ENCODE measurements around the gene ADAM10. TPM values are rescaled to one million over a fixed set of nuclear protein-coding genes. Genes with fewer than 3 reads are reported as not detected.
A peak's percentile ranks its signal among the peaks of the same experiment; 100 is the strongest.
"Not testable (repeated sequence)": the region's sequence is repeated elsewhere in the genome, so short reads cannot be mapped to it uniquely, and the experiment has no call there.

ADAM10 gene
- total RNA-seq: 10 to 100 TPM; 79.8 to 84.8 TPM
- long read RNA-seq, full-length matches to known transcripts: 29 of 54 reads
- long read RNA-seq, partial matches to known transcripts: 20 of 54 reads
- long read RNA-seq, other reads (novel, unspliced or antisense): 5 of 54 reads

DNA sequence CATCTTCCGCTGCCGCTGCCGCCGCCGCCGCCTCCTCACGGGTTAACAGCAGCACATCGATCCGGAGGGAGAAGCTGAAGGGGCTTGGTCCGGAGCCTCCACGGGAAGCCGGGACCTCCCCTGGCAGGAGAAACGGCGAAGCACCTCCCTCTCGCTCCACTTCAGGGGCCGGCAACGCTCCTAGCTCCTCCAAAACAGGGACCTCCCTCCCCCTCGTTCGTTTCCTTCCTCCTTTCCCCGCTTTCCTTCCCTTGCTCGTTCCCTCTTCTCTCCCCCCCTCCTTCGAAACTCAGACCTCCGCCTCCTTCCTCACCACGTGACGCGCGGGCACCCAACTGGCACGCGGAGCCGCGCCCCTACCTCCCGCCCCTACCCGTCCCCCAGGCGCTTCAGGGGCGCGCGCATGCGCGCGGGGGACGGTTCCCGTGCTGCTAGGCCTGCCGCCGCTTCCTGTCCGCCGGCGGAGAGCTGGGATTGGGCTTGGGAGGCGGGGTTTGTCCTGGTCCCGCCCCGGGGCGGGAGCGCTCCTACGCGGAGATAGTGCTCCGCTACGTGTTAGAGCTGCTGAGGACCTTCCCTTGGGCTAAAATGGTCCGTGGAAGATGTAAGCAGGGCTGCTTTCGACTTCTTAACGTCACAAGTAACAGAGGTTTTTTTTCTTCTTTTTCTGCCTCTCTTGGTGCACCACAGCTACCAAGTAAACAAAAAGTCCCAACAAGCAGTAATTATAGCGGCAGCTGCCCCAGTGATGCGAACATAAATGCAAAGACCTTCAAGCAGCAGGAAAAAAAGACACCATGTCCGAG, at the start of gene ADAM10:
TSS of gene ADAM10 (minus strand) at position 176 of the 806 bp plus-strand sequence. CDS start at position 3, 173 bp downstream.
- intact Hi-C loops (cut with DNase I): loop anchor here in 1 of 2 donors (2.0 to 10.0 kb wide), 2 partner anchors 21 to 315 kb away; partner anchors contain the start of genes LIPC and MINDY2
- DNase-seq (peak; percentile 99), ATAC-seq (peak; percentile 97 to 98)

DNA sequence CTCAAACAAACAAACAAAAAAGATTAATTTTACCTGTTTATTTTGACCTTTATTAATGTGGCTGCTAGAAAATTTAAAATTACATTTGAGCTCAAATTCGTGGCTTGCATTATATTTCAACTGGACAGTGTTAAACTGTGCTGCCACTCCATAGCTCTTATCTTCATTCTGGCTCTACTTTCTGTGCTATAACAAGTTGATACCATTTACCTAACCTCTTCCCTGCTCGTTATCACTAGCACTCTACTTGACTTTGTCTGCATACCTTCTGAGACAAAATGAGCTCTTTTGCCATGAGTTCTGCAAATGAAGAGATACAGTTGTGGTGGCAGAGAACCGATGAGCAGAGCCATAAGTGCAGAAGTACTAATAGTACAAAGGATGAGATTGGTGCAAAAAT, 48.0 kb upstream of the ADAM10 start:
- DNase-seq: no peak
- intact Hi-C loops (cut with DNase I): no loop called here
- no peak for ATAC-seq

DNA sequence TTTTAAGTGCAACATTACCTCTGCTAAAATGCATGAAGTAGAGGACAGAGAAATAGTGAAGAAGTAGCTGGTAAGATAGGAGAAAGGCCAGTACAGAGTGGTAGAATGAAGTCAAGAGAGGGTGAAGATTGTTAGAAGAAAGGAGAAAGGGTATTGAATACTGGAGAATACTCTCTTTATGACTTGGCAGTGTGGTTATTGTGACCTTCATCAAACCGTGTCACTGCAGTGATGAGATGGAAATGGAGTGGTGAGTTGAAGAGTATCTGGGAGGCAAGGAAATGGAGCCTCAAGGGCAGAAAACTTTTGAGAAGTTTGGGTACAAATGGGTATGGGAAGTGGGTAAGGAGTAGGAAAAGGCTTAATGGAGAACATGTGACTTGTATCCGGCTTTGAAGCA, 46.3 kb upstream of the ADAM10 start:
- intact Hi-C loops (cut with DNase I): no loop called here
- DNase-seq (no peak), ATAC-seq (no peak)

DNA sequence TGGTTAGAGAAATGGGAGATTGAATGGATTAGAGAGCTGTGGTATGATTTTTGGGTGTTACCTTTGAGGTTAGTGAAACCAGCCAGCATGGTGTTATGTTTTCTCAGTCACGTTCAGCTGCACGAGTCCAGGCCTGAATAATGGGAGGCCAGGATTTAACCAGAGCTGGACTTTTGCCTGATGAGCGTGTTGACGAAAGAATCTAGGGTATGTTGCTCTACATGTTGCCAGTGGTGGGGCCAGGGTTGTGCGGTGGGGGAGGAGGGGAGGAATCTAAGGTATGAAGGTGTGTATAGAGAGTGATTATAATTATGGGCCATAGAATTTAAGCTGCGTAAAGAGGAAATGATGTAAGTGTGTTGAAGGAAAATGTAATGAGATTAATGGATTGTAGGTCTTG, 44.4 kb upstream of the ADAM10 start:
- intact Hi-C loops (cut with DNase I): no loop called here
- DNase-seq: no peak
- ATAC-seq: peak; percentile 34 to 71

DNA sequence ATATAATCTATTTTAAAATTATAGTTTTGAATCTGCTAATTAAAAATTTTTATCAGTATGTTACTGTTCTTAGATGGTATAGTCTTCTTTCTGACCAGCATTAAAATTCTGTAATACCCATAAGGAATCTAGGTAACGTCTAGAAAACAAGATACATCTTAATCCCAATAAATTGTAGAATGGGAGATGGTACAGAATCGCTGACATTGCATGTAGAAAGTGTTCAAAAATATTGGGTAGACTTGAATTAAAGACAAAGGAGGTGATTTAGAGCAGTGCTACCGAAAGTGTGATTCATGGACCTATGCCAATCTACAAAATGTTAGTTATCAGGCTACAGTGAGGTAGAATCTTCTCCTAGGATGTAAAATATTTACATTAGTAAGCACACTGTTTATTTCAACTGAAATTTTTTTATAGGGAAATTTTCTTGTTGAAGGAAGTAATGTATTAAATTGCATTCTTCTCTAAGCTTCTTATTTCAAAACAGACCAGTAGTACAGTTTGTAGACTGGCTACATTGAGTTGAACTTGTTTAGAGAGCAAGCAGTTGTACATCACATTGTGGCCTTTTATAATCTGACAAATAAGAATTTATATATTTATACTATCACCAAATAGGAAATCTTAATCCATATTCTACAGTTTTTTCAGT, 38.7 kb upstream of the ADAM10 start:
- DNase-seq: no peak
- ATAC-seq: no peak
- intact Hi-C loops (cut with DNase I): no loop called here

- ATAC-seq: no peak
- intact Hi-C loops (cut with DNase I): no loop called here
- DNase-seq: no peak
Observed at GRCh38 chr15:58785355-58785754, 35.8 kb upstream of the ADAM10 start.

GRCh38 chr15:58779554-58779953, 30.0 kb upstream of the ADAM10 start:
- intact Hi-C loops (cut with DNase I): no loop called here
- DNase-seq: no peak
- ATAC-seq: peak in 1 of 2 donors; percentile 80

- ATAC-seq (no peak), DNase-seq (no peak)
- intact Hi-C loops (cut with DNase I): no loop called here
Observed at GRCh38 chr15:58777107-58777506, 27.6 kb upstream of the ADAM10 start.

DNA sequence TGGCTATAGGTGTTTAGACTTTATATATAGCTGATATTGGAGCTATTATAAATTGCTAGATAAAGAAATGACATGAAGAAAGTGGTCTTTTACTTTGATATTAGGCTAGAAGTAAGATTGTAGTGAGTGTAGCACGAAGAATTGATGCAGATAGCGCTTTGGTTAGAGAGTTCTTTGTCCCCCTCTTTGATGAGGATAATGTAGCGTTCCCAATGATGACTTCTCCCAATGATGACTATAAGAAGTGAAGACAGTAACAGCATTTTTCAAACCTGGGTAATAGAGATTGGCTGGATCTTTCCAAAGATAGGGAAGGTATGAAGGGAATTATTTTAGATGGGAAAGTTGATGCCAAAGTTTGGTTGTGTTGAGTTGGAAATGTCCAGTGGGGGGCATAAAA, 25.9 kb upstream of the ADAM10 start:
- ATAC-seq: no peak
- intact Hi-C loops (cut with DNase I): no loop called here

DNA sequence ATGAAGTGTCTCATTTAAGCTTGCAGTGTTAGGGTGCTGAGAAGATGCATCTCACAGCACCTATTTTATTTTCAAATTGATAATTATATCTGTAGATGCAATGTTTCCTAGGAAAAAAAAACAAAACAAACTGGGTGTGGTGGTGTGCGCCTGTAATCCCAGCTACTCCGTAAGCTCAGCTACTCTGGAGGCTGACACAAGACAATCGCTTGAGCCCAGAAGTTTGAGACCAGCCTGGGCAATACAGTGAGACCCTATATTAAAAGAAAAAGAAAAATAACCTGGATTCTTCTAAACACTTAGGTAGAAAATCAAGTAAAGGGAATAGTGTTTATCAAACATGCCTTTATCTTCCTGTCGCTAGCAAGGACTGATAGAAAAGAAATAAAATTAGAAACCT, 23.5 kb upstream of the ADAM10 start:
- DNase-seq: no peak

More for the DNA sequence above, 25.9 kb upstream of the ADAM10 start:
- DNase-seq: no peak

GRCh38 chr15:58771621-58772250, 22.2 kb upstream of the ADAM10 start:
- DNase-seq (peak; percentile 66), ATAC-seq (peak; percentile 31 to 52)
- intact Hi-C loops (cut with DNase I): loop anchor here in 1 of 2 donors (2.0 kb wide), 1 partner anchor 23 kb away; the partner anchor contains the start of gene ADAM10

More for the DNA sequence above, 23.5 kb upstream of the ADAM10 start:
- intact Hi-C loops (cut with DNase I): no loop called here
- no peak for ATAC-seq

DNA sequence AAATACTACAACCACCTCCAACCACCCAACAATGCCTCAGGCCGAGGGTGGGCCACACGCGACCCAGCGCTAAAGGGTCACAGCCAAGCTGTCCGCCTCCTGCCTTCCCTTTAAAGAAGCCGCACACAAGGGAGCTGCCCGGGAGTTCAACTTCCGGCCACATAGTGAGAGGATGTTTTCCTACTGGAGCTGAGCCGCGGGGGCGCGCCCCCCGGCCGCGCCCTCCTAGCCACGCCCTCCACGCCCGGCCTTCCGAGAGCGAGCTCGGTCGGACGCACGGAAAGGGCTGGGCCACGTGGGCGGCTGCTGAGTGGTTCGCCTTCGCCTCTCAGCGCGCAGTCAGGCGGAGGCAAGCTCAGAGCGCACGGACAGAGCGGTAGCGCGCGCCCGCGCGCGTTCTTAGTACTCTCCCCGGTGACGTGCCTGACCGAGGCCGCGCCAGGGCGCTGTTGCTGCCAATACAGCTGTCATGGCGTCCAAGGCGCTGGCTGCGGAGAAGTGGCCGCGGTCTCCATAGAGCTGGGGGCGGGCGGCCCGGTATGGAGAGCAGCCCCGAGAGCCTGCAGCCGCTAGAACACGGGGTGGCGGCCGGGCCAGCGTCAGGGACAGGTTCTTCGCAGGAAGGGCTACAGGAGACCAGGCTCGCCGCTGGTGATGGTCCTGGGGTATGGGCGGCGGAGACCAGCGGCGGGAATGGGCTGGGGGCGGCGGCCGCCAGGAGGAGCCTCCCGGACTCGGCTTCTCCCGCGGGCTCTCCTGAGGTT, 21.5 kb upstream of the ADAM10 start, which contains the start of gene MINDY2:
TSS of gene MINDY2 (plus strand) at position 446 of the 764 bp plus-strand sequence. CDS start at position 540, 94 bp downstream.
- ATAC-seq: peak; percentile 97 to 99
- peak; percentile 99 for DNase-seq
- intact Hi-C loops (cut with DNase I): loop anchor here in 1 of 2 donors (2.0 kb wide), 1 partner anchor 22 kb away; the partner anchor contains the start of gene ADAM10

DNA sequence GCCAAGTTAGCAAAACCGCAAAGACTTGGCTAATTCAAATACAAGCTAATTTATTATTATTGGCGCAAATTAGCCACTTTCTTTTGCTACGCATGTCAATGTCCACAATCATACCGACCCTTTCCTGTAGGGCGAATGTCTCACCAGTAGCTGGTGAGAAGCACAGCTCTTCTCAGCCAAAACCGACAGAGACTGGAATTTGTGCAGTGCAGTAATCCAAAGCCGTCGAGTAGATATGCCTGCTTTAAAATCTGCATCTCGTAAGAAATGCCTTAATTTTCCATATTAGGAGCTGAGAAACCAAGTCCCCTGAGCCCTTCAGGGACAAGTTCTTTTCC, 21.0 kb upstream of the ADAM10 start:
- intact Hi-C loops (cut with DNase I): loop anchor here in 1 of 2 donors (2.0 kb wide), 1 partner anchor 22 kb away; the partner anchor contains the start of gene ADAM10
- ATAC-seq (peak; percentile 20 to 48), DNase-seq (no peak)

- intact Hi-C loops (cut with DNase I); DNase-seq; ATAC-seq: not testable (repeated sequence)
Observed at GRCh38 chr15:58768601-58769004, 19.1 kb upstream of the ADAM10 start.

DNA sequence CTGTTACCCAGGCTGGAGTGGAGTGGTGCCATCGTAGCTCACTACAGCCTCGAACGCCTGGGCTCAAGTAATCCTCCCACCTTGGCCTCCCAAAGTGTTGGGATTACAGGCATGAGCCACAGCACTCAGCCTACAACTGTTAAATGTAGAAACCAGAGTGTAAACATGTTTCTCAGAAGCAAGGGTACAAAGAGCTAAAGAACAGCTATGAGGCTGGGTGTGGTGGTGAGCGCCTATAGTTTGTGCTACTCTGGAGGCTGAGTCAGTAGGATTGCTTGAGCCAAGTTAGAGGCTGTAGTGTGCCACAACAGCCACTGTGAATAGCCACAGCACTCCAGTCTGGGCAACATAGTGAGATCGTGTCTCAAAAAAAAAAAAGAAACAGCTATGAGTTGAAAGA, 16.8 kb upstream of the ADAM10 start:
- intact Hi-C loops (cut with DNase I): no loop called here
- ATAC-seq (no peak), DNase-seq (no peak)

GRCh38 chr15:58764468-58764867, 15.0 kb upstream of the ADAM10 start:
- intact Hi-C loops (cut with DNase I): loop anchor here in 1 of 2 donors (5.0 kb wide), 1 partner anchor 537 kb away; no protein-coding TSS in a partner anchor
- DNase-seq: no peak
- no peak for ATAC-seq

- ATAC-seq (no peak), DNase-seq (no peak)
- intact Hi-C loops (cut with DNase I): loop anchor here in 1 of 2 donors (5.0 kb wide), 1 partner anchor 535 kb away; no protein-coding TSS in a partner anchor
Observed at GRCh38 chr15:58762731-58763130, 13.2 kb upstream of the ADAM10 start.

DNA sequence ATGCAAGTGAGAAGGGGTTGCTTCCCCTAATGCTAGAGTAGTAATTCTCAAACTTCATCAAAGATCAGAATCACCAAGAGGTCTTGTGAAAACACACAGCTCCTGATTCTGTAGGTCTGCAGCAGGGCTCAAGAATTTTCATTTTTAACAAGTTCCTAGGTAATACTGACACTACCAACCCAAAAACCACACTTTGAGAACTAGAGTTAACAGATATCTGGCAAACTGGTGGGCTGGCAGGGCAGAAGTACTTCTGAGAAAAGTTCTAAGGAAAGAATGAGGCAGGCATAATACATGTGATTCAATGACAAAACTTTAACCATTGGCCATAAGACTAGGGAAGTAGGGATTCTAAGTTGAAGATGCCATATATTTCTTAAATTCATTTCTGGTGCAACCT, 12.8 kb upstream of the ADAM10 start:
- intact Hi-C loops (cut with DNase I): loop anchor here in 1 of 2 donors (5.0 kb wide), 1 partner anchor 535 kb away; no protein-coding TSS in a partner anchor
- DNase-seq (no peak), ATAC-seq (no peak)
